Hepatocyte (in vitro differentiated cells): ENCODE measurements around the gene KRTAP10-1. TPM values are rescaled to one million over a fixed set of nuclear protein-coding genes. Genes with fewer than 3 reads are reported as not detected.

Experiments
- DNase-seq: peaks from one replicate; pipeline ENCODE4 v3.0.0-alpha.2; 2016; ENCODE audit warnings: low spot score
- H2AFZ ChIP-seq: fragments of 200-600 bp; sonication (generic); 2 replicates; pipeline ENCODE4 v1.6.0; 2016; ENCODE audit warnings: antibody characterized with exemption, mild to moderate bottlenecking
- H3K27ac ChIP-seq: fragments of 200-600 bp; sonication (generic); 2 replicates; pipeline ENCODE4 v1.5.1; 2016; ENCODE audit warnings: mild to moderate bottlenecking
- H3K27me3 ChIP-seq: fragments of 200-600 bp; sonication (generic); 2 replicates; pipeline ENCODE4 v1.6.1; 2016
- H3K36me3 ChIP-seq: fragments of 200-600 bp; sonication (generic); replicated peaks from 2 replicates; pipeline ENCODE4 v1.5.1; 2016; ENCODE audit warnings: low read depth; ENCODE audit not compliant: insufficient read depth
- H3K4me1 ChIP-seq: fragments of 200-600 bp; sonication (generic); 2 replicates; pipeline ENCODE4 v1.5.1; 2016; ENCODE audit warnings: mild to moderate bottlenecking, moderate library complexity; ENCODE audit not compliant: insufficient read depth
- H3K4me2 ChIP-seq: fragments of 200-600 bp; sonication (generic); 2 replicates; pipeline ENCODE4 v1.6.0; 2016
- H3K4me3 ChIP-seq: fragments of 200-600 bp; sonication (generic); 2 replicates; pipeline ENCODE4 v1.5.1; 2016; ENCODE audit warnings: mild to moderate bottlenecking
- H3K79me2 ChIP-seq: fragments of 200-600 bp; sonication (generic); 2 replicates; pipeline ENCODE4 v1.6.0; 2017; ENCODE audit warnings: mild to moderate bottlenecking
- H3K9me2 ChIP-seq: fragments of 200-600 bp; sonication (generic); replicated peaks from 2 replicates; pipeline ENCODE4 v1.6.0; 2017; ENCODE audit warnings: mild to moderate bottlenecking; ENCODE audit not compliant: insufficient read depth
- H3K9me3 ChIP-seq: fragments of 200-600 bp; sonication (generic); 2 replicates; pipeline ENCODE4 v1.5.1; 2016; ENCODE audit warnings: low read depth, mild to moderate bottlenecking
- H4K20me1 ChIP-seq: fragments of 200-600 bp; sonication (generic); 2 replicates; pipeline ENCODE4 v1.6.0; 2016; ENCODE audit warnings: mild to moderate bottlenecking; ENCODE audit not compliant: insufficient read depth, poor library complexity, severe bottlenecking
- EZH2 ChIP-seq: fragments of 200-600 bp; sonication (generic); IDR thresholded peaks from 2 replicates; pipeline ENCODE4 v1.6.1; 2016; ENCODE audit warnings: antibody characterized with exemption, mild to moderate bottlenecking, borderline replicate concordance
- EZH2phosphoT487 ChIP-seq: fragments of 200-600 bp; sonication (generic); IDR thresholded peaks from one replicate; pipeline ENCODE4 v1.6.1; 2018; ENCODE audit warnings: antibody characterized with exemption, mild to moderate bottlenecking, low read depth, moderate library complexity; ENCODE audit not compliant: unreplicated experiment, severe bottlenecking
- WGBS: methylation state at CpG from one replicate; pipeline ENCODE4 v1.1.6; 2016; ENCODE audit warnings: low lambda C conversion rate; ENCODE audit errors: missing lambda C conversion rate; 5-methylcytosine and 5-hydroxymethylcytosine counted together
- polyA plus RNA-seq: library from polyadenylated mRNA; unstranded; fragments of >200 nt; fragmentation: Nextera tagmentation; extraction: Ambion mirVana; gene quantifications from 2 replicates; pipeline ENCODE4 v1.2.1, GENCODE V29; 2016
- total RNA-seq: library from RNA; depleted of rRNA; stranded (reverse); fragments of >200 nt; gene quantifications from 2 replicates; pipeline ENCODE4 v1.2.3, GENCODE V29; 2014
- TF ChIP-seq, protein P1 (sequence below): fragments of 200-600 bp; sonication (generic); IDR thresholded peaks from 2 replicates; pipeline ENCODE4 v1.5.1; 2016; ENCODE audit warnings: antibody characterized with exemption, mild to moderate bottlenecking; ENCODE audit not compliant: poor library complexity

KRTAP10-1 gene
- total and polyA plus RNA-seq, 2 experiments from 2014 or later, result not detected

GRCh38 chr21:44518686-44519085 lies 21.3 kb downstream of the KRTAP10-1 start:
- Histone ChIP-seq H3K27me3 (no peaks in the 10 kb centered on the region), H3K79me2 (no peaks in the 10 kb centered on the region), H3K9me2 (no peaks in the 10 kb centered on the region), H3K9me3 (no peaks in the 10 kb centered on the region), H3K4me3 (no peak overlapping the region), H3K36me3 (no peaks in the 10 kb centered on the region), H3K4me2 (no peak overlapping the region), H4K20me1 (no peaks in the 10 kb centered on the region), H3K4me1 (no peaks in the 10 kb centered on the region), H3K27ac (no peak overlapping the region), H2AFZ (no peak overlapping the region)
- TF ChIP-seq, protein P1, sequence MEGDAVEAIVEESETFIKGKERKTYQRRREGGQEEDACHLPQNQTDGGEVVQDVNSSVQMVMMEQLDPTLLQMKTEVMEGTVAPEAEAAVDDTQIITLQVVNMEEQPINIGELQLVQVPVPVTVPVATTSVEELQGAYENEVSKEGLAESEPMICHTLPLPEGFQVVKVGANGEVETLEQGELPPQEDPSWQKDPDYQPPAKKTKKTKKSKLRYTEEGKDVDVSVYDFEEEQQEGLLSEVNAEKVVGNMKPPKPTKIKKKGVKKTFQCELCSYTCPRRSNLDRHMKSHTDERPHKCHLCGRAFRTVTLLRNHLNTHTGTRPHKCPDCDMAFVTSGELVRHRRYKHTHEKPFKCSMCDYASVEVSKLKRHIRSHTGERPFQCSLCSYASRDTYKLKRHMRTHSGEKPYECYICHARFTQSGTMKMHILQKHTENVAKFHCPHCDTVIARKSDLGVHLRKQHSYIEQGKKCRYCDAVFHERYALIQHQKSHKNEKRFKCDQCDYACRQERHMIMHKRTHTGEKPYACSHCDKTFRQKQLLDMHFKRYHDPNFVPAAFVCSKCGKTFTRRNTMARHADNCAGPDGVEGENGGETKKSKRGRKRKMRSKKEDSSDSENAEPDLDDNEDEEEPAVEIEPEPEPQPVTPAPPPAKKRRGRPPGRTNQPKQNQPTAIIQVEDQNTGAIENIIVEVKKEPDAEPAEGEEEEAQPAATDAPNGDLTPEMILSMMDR, result no peak
- TF ChIP-seq EZH2phosphoT487, result no peak
- no peak for TF ChIP-seq EZH2
- DNase-seq, result no peak
- WGBS, result 79% methylated on average over 12 of the region's 12 CpGs

GRCh38 chr21:44517175-44517899 lies 22.7 kb downstream of the KRTAP10-1 start:
- H3K4me1 ChIP-seq, result no peaks in the 10 kb centered on the region
- H3K79me2 ChIP-seq, result no peaks in the 10 kb centered on the region
- DNase-seq, result no peak
- 93% methylated on average over 15 of the region's 15 CpGs for WGBS
- H3K27me3 ChIP-seq, result no peaks in the 10 kb centered on the region
- H2AFZ ChIP-seq, result no peak overlapping the region
- no peak overlapping the region for H3K27ac ChIP-seq
- H4K20me1 ChIP-seq, result no peaks in the 10 kb centered on the region
- TF ChIP-seq EZH2phosphoT487 (no peak), EZH2 (no peak)
- TF ChIP-seq, protein P1, result no peak
- no peaks in the 10 kb centered on the region for H3K9me2 ChIP-seq
- H3K36me3 ChIP-seq, result no peaks in the 10 kb centered on the region
- H3K9me3 ChIP-seq, result no peaks in the 10 kb centered on the region
- H3K4me3 ChIP-seq, result no peak overlapping the region
- H3K4me2 ChIP-seq, result no peak overlapping the region

- H3K4me2 ChIP-seq, result no peak overlapping the region
- H3K36me3 ChIP-seq, result no peaks in the 10 kb centered on the region
- no peaks in the 10 kb centered on the region for H3K27me3 ChIP-seq
- no peaks in the 10 kb centered on the region for H3K4me1 ChIP-seq
- no peaks in the 10 kb centered on the region for H3K9me2 ChIP-seq
- no peaks in the 10 kb centered on the region for H3K9me3 ChIP-seq
- TF ChIP-seq EZH2 (no peak), EZH2phosphoT487 (no peak)
- TF ChIP-seq, protein P1, result no peak
- no peaks in the 10 kb centered on the region for H3K79me2 ChIP-seq
- H2AFZ ChIP-seq, result no peak overlapping the region
- WGBS, result 98% methylated on average over 10 of the region's 10 CpGs
- no peak for DNase-seq
- no peak overlapping the region for H3K27ac ChIP-seq
- no peaks in the 10 kb centered on the region for H4K20me1 ChIP-seq
- H3K4me3 ChIP-seq, result no peak overlapping the region
Observed at GRCh38 chr21:44516828-44517174, 23.2 kb downstream of the KRTAP10-1 start.

DNA sequence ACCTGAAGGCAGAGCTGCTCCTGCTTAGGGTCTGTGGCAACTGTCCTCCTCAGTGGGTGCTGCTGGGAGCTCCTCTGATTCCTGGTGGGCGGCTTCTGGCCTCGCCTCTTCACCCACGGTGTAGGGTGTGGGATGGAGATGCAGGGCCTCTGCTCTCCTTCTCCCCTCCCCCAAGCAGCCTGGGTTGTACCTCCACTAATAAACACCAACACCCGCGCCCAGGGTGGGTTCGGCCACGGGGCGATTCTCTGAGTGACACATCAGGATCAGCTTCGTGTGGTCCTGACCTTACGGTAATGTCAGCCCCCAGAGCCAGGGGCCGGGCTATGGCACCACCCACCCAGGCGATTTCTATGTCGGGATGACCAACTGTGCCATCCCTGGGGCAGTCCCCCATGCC lies 23.7 kb downstream of the KRTAP10-1 start:
- Histone ChIP-seq H3K9me3 (no peaks in the 10 kb centered on the region), H3K4me3 (no peak overlapping the region), H3K9me2 (no peaks in the 10 kb centered on the region), H3K4me2 (no peak overlapping the region), H3K36me3 (no peaks in the 10 kb centered on the region), H2AFZ (no peak overlapping the region), H3K79me2 (no peaks in the 10 kb centered on the region), H3K27me3 (no peaks in the 10 kb centered on the region), H3K4me1 (no peaks in the 10 kb centered on the region), H4K20me1 (no peaks in the 10 kb centered on the region), H3K27ac (no peak overlapping the region)
- 94% methylated on average over 13 of the region's 13 CpGs for WGBS
- TF ChIP-seq, protein P1, result no peak
- TF ChIP-seq EZH2 (no peak), EZH2phosphoT487 (no peak)
- DNase-seq, result no peak
